IMR-90 (cell line): ENCODE results near the gene CALN1. TPM values are rescaled to one million over a fixed set of nuclear protein-coding genes. Genes with fewer than 3 reads are reported as not detected.

ENCODE experiments used
- ATAC-seq: fragments of 200-7000 bp; cut with Tn5 transposase; 2 replicates; pipeline ENCODE4 v1.9.1; 2020; ENCODE audit warnings: low read depth, mild to moderate bottlenecking, moderate library complexity
- BruUV-seq: library from RNA; stranded (reverse); fragments of 400-500 nt; replicated peaks from 2 replicates; lab custom pipeline; 2021; lab: Mats Ljungman, UMichigan
- CTCF ChIA-PET: fragments of 300-600 bp; formaldehyde crosslinking; extraction: SDS; loops from one replicate; lab custom pipeline; 2021; ENCODE audit warnings: antibody characterized with exemption; lab: Yijun Ruan, JAX
- POLR2A ChIA-PET: fragments of 300-600 bp; sonication (Branson Sonifier 250); formaldehyde crosslinking; loops from one replicate; lab custom pipeline; 2022; ENCODE audit warnings: antibody characterized with exemption; ENCODE audit not compliant: unreplicated experiment; lab: Charles Lee
- DNase-seq: peaks from one replicate; pipeline ENCODE4 v3.0.0; 2013
- H2AFZ ChIP-seq: replicated peaks from 2 replicates; pipeline ENCODE3; 2013; ENCODE audit warnings: low read length, mild to moderate bottlenecking; ENCODE audit not compliant: poor library complexity
- H2AK5ac ChIP-seq: 2 replicates; pipeline ENCODE4 v1.6.1; 2013; ENCODE audit warnings: low read depth, low read length, inconsistent platforms
- H2AK9ac ChIP-seq: replicated peaks from 2 replicates; pipeline ENCODE3; 2013; ENCODE audit warnings: mild to moderate bottlenecking, low read depth, low read length, moderate library complexity; ENCODE audit not compliant: poor library complexity
- H2BK120ac ChIP-seq: 2 replicates; pipeline ENCODE4 v1.6.1; 2013; ENCODE audit warnings: low read depth, low read length, inconsistent platforms
- H2BK15ac ChIP-seq: 3 replicates; pipeline ENCODE4 v1.6.1; 2013; ENCODE audit warnings: low read depth, low read length, inconsistent platforms
- H2BK20ac ChIP-seq: 2 replicates; pipeline ENCODE4 v1.6.1; 2013; ENCODE audit warnings: low read depth, mild to moderate bottlenecking, inconsistent platforms, low read length, moderate library complexity
- H2BK5ac ChIP-seq: 2 replicates; pipeline ENCODE4 v1.6.1; 2013; ENCODE audit warnings: mild to moderate bottlenecking, low read depth, low read length, inconsistent platforms; ENCODE audit not compliant: poor library complexity, severe bottlenecking
- H3K14ac ChIP-seq: replicated peaks from 2 replicates; pipeline ENCODE4 v1.6.1; 2013; ENCODE audit warnings: low read depth, low read length, inconsistent platforms
- H3K18ac ChIP-seq: 2 replicates; pipeline ENCODE4 v1.6.1; 2013; ENCODE audit warnings: low read depth, low read length, control low read depth
- H3K23ac ChIP-seq: 2 replicates; pipeline ENCODE4 v1.6.1; 2013; ENCODE audit warnings: low read depth, low read length, inconsistent platforms
- H3K27ac ChIP-seq: 2 replicates; pipeline ENCODE4 v1.5.1; 2013; ENCODE audit warnings: mild to moderate bottlenecking, control low read depth, low read length; ENCODE audit not compliant: insufficient read depth
- H3K27me3 ChIP-seq: 2 replicates; pipeline ENCODE4 v1.6.1; 2013; ENCODE audit warnings: low read length; ENCODE audit not compliant: control insufficient read depth, insufficient read depth
- H3K36me3 ChIP-seq: 2 replicates; pipeline ENCODE4 v1.6.1; 2013; ENCODE audit warnings: low read length, mixed read lengths; ENCODE audit not compliant: control insufficient read depth, insufficient read depth
- H3K4ac ChIP-seq: 2 replicates; pipeline ENCODE4 v1.6.1; 2013; ENCODE audit warnings: low read depth, low read length, inconsistent platforms
- H3K4me1 ChIP-seq: 2 replicates; pipeline ENCODE4 v1.6.1; 2013; ENCODE audit warnings: low read length, mixed read lengths; ENCODE audit not compliant: control insufficient read depth, insufficient read depth
- H3K4me2 ChIP-seq: 2 replicates; pipeline ENCODE4 v1.6.1; 2013; ENCODE audit warnings: low read depth, mild to moderate bottlenecking, control low read depth, low read length, moderate library complexity
- H3K4me3 ChIP-seq: 2 replicates; pipeline ENCODE4 v1.5.1; 2013; ENCODE audit warnings: low read depth, mild to moderate bottlenecking, control low read depth, low read length, moderate library complexity; ENCODE audit not compliant: insufficient read depth
- H3K56ac ChIP-seq: 2 replicates; pipeline ENCODE4 v1.6.1; 2013; ENCODE audit warnings: low read length, inconsistent platforms; ENCODE audit not compliant: insufficient read depth; ENCODE audit errors: extremely low read depth
- H3K79me1 ChIP-seq, 2 experiments: 2 replicates each; pipeline ENCODE4 v1.6.1; 2013; ENCODE audit warnings: low read length in 2 of 2, inconsistent platforms in 1 of 2, low read depth in 1 of 2
- H3K9ac ChIP-seq: 2 replicates; pipeline ENCODE4 v1.6.1; 2013; ENCODE audit warnings: low read depth, low read length, control low read depth
- H3K9me1 ChIP-seq: 2 replicates; pipeline ENCODE4 v1.6.1; 2013; ENCODE audit warnings: low read length, inconsistent platforms; ENCODE audit not compliant: insufficient read depth
- H3K9me3 ChIP-seq: 2 replicates; pipeline ENCODE4 v1.6.1; 2013; ENCODE audit warnings: low read length; ENCODE audit not compliant: control insufficient read depth, insufficient read depth
- H4K20me1 ChIP-seq: 2 replicates; pipeline ENCODE4 v1.6.1; 2013; ENCODE audit warnings: low read length, inconsistent platforms; ENCODE audit not compliant: insufficient read depth
- H4K5ac ChIP-seq: 2 replicates; pipeline ENCODE4 v1.6.1; 2013; ENCODE audit warnings: mild to moderate bottlenecking, low read depth, low read length, control low read depth
- H4K8ac ChIP-seq, 2 experiments: 2 replicates each; pipeline ENCODE4 v1.6.1; 2013; ENCODE audit warnings: low read depth in 2 of 2, low read length in 2 of 2, control low read depth in 1 of 2, inconsistent platforms in 1 of 2
- H4K91ac ChIP-seq: 2 replicates; pipeline ENCODE4 v1.6.1; 2013; ENCODE audit warnings: low read depth, low read length, inconsistent platforms; ENCODE audit not compliant: insufficient read depth
- BHLHE40 ChIP-seq: fragments of 150-350 bp; IDR thresholded peaks from 2 replicates; pipeline ENCODE4 v1.6.1; 2016; ENCODE audit warnings: mild to moderate bottlenecking, low read depth, low read length
- CEBPB ChIP-seq: IDR thresholded peaks from 2 replicates; pipeline ENCODE4 v1.6.1; 2012; ENCODE audit warnings: low read depth, low read length, improper control_type of control experiment
- CHD1 ChIP-seq: IDR thresholded peaks from 2 replicates; pipeline ENCODE4 v1.6.1; 2012; ENCODE audit warnings: low read depth, low read length, improper control_type of control experiment
- FOS ChIP-seq: fragments of 150-350 bp; IDR thresholded peaks from 2 replicates; pipeline ENCODE4 v1.6.1; 2016; ENCODE audit warnings: low read depth, low read length
- MAFK ChIP-seq: IDR thresholded peaks from 2 replicates; pipeline ENCODE4 v1.6.1; 2012; ENCODE audit warnings: low read depth, low read length, improper control_type of control experiment
- MAZ ChIP-seq: IDR thresholded peaks from 2 replicates; pipeline ENCODE4 v1.6.1; 2012; ENCODE audit warnings: low read depth, mild to moderate bottlenecking, low read length, improper control_type of control experiment, moderate library complexity, borderline replicate concordance
- MXI1 ChIP-seq: IDR thresholded peaks from 2 replicates; pipeline ENCODE4 v1.6.1; 2012; ENCODE audit warnings: low read depth, mild to moderate bottlenecking, low read length, moderate library complexity, borderline replicate concordance
- NFE2L2 ChIP-seq: fragments of 150-350 bp; IDR thresholded peaks from 2 replicates; pipeline ENCODE4 v1.6.1; 2016; ENCODE audit warnings: low read depth, mild to moderate bottlenecking, low read length
- POLR2A ChIP-seq: IDR thresholded peaks from 2 replicates; pipeline ENCODE4 v1.6.1; 2012; ENCODE audit warnings: mild to moderate bottlenecking, low read depth, low read length
- RAD21 ChIP-seq: IDR thresholded peaks from 2 replicates; pipeline ENCODE4 v1.6.1; 2012; ENCODE audit warnings: low read length, improper control_type of control experiment
- RCOR1 ChIP-seq: IDR thresholded peaks from 2 replicates; pipeline ENCODE4 v1.6.1; 2012; ENCODE audit warnings: mild to moderate bottlenecking, low read length, improper control_type of control experiment; ENCODE audit not compliant: insufficient replicate concordance
- RFX5 ChIP-seq: IDR thresholded peaks from 2 replicates; pipeline ENCODE4 v1.8.0; 2012; ENCODE audit warnings: low read depth, mild to moderate bottlenecking, low read length, moderate library complexity
- SMC3 ChIP-seq: fragments of 150-350 bp; IDR thresholded peaks from 2 replicates; pipeline ENCODE4 v1.6.1; 2016; ENCODE audit warnings: low read depth, mild to moderate bottlenecking, antibody characterized with exemption, low read length, moderate library complexity
- WGBS, 2 experiments: methylation state at CpG; one replicate each; pipeline versions ENCODE4 v1.1.5 to v1.1.7; 2013; ENCODE audit warnings: missing lambda C conversion rate in 2 of 2; ENCODE audit not compliant: insufficient read length in 1 of 2; ENCODE audit errors: extremely low coverage in 2 of 2; 5-methylcytosine and 5-hydroxymethylcytosine counted together
- dilution Hi-C: fragments of 300-500 bp; cut with HindIII; formaldehyde crosslinking; loops from one replicate; pipeline ENCODE4 v1.14.3; 2018; ENCODE audit warnings: low sequenced_read_pairs; ENCODE audit not compliant: unreplicated experiment
- in situ Hi-C: fragments of 300-500 bp; cut with MboI; formaldehyde crosslinking; loops from 3 replicates; pipeline ENCODE4 v1.14.3; 2019; ENCODE audit warnings: low sequenced_read_pairs, inconsistent platforms, mixed read lengths
- intact Hi-C: fragments of 100-400 bp; cut with micrococcal nuclease; formaldehyde crosslinking; loops from 2 replicates; pipeline ENCODE4 v1.10.0; 2022
- polyA plus RNA-seq, 3 experiments: library from polyadenylated mRNA; depleted of rRNA; stranded (reverse); fragments of >200 nt; gene quantifications; 2 replicates each; pipeline ENCODE4 v1.2.3, GENCODE V29; 2012; ENCODE audit warnings: low replicate concordance in 1 of 3
- total RNA-seq: library from RNA; depleted of rRNA; stranded (reverse); fragments of >200 nt; gene quantifications from 2 replicates; pipeline ENCODE4 v1.2.3, GENCODE V29; 2012
- TF ChIP-seq, protein P1 (sequence below): fragments of 150-350 bp; IDR thresholded peaks from 2 replicates; pipeline ENCODE4 v1.6.1; 2016; ENCODE audit warnings: low read depth, mild to moderate bottlenecking, low read length, moderate library complexity, borderline replicate concordance
- TF ChIP-seq, protein P2 (sequence below): fragments of 150-350 bp; IDR thresholded peaks from 2 replicates; pipeline ENCODE4 v1.6.1; 2017; ENCODE audit warnings: mild to moderate bottlenecking, antibody characterized with exemption, low read length, low read depth
- TF ChIP-seq, protein P3 (sequence below): conservative IDR thresholded peaks from 2 replicates; pipeline ENCODE4 v1.5.1; 2012; ENCODE audit warnings: mild to moderate bottlenecking, low read depth, low read length, improper control_type of control experiment

Gene CALN1
- total and polyA plus RNA-seq, 2 of the 4 experiments (the other 2 are of a cell fraction) = not detected

DNA sequence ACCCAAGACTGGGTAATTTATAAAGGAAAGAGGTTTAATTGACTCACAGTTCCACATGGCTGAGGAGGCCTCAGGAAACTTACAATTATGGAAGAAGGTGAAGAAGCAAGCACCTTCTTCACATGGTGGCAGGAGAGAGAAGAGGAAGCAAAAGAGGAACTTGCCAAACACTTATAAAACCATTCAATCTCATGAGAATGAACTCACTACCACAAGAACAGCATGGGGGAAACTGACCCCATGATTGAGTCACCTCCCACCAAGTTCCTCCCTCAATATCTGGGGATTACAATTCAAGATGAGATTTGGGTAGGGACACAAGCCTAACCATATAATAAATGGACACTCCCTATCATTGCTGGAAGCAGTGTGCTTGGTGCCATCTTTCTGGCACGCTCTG is 506.3 kb downstream of the CALN1 start:
- Histone ChIP-seq H2BK15ac (no peak overlapping the region), H3K4me2 (no peak overlapping the region), H2AK9ac (no peak overlapping the region), H3K4me1 (no peaks in the 10 kb centered on the region), H4K20me1 (no peaks in the 10 kb centered on the region), H3K14ac (no peak overlapping the region), H2AFZ (no peak overlapping the region), H4K5ac (no peak overlapping the region), H3K4ac (no peak overlapping the region), H3K23ac (no peak overlapping the region), H3K27me3 (no peaks in the 10 kb centered on the region), H4K91ac (no peak overlapping the region), H2BK120ac (no peak overlapping the region), H3K9me3 (peaks cover 12% of the 10 kb centered on the region), H3K36me3 (no peaks in the 10 kb centered on the region), H4K8ac (no peak overlapping the region), H3K18ac (no peak overlapping the region), H3K56ac (no peak overlapping the region), H2BK20ac (no peak overlapping the region), H3K79me1 (no peaks in the 10 kb centered on the region), H2AK5ac (no peak overlapping the region), H2BK5ac (no peak overlapping the region), H3K9ac (no peak overlapping the region), H3K27ac (no peak overlapping the region), H3K4me3 (no peak overlapping the region), H3K9me1 (no peaks in the 10 kb centered on the region)
- dilution Hi-C loops = no loop called here
- DNase-seq (no peak), ATAC-seq (no peak)
- POLR2A ChIA-PET = no interaction called here
- CTCF ChIA-PET = no interaction called here
- no CpG with 5 or more reads among the region's 1 CpG for WGBS, 2 experiments
- intact Hi-C loops = no loop called here
- BruUV-seq = no TSS peak
- in situ Hi-C loops = no loop called here
- TF ChIP-seq CEBPB = no peak
- no peak for TF ChIP-seq RAD21
- no peak for TF ChIP-seq NFE2L2
- no peak for TF ChIP-seq RCOR1
- no peak for TF ChIP-seq MXI1
- TF ChIP-seq RFX5 = no peak
- TF ChIP-seq FOS = no peak
- TF ChIP-seq, protein P1, sequence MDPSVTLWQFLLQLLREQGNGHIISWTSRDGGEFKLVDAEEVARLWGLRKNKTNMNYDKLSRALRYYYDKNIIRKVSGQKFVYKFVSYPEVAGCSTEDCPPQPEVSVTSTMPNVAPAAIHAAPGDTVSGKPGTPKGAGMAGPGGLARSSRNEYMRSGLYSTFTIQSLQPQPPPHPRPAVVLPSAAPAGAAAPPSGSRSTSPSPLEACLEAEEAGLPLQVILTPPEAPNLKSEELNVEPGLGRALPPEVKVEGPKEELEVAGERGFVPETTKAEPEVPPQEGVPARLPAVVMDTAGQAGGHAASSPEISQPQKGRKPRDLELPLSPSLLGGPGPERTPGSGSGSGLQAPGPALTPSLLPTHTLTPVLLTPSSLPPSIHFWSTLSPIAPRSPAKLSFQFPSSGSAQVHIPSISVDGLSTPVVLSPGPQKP = no peak
- TF ChIP-seq, protein P2, sequence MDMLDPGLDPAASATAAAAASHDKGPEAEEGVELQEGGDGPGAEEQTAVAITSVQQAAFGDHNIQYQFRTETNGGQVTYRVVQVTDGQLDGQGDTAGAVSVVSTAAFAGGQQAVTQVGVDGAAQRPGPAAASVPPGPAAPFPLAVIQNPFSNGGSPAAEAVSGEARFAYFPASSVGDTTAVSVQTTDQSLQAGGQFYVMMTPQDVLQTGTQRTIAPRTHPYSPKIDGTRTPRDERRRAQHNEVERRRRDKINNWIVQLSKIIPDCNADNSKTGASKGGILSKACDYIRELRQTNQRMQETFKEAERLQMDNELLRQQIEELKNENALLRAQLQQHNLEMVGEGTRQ = no peak
- no peak for TF ChIP-seq MAZ
- TF ChIP-seq BHLHE40 = no peak
- no peak for TF ChIP-seq POLR2A
- TF ChIP-seq, protein P3, sequence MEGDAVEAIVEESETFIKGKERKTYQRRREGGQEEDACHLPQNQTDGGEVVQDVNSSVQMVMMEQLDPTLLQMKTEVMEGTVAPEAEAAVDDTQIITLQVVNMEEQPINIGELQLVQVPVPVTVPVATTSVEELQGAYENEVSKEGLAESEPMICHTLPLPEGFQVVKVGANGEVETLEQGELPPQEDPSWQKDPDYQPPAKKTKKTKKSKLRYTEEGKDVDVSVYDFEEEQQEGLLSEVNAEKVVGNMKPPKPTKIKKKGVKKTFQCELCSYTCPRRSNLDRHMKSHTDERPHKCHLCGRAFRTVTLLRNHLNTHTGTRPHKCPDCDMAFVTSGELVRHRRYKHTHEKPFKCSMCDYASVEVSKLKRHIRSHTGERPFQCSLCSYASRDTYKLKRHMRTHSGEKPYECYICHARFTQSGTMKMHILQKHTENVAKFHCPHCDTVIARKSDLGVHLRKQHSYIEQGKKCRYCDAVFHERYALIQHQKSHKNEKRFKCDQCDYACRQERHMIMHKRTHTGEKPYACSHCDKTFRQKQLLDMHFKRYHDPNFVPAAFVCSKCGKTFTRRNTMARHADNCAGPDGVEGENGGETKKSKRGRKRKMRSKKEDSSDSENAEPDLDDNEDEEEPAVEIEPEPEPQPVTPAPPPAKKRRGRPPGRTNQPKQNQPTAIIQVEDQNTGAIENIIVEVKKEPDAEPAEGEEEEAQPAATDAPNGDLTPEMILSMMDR = no peak
- TF ChIP-seq MAFK = no peak
- no peak for TF ChIP-seq CHD1
- no peak for TF ChIP-seq SMC3
